Activated B cell treated with CpG ODN at 0.5 μM for 24 hours (primary cell): ENCODE data around the gene CDK2AP2. TPM values are rescaled to one million over a fixed set of nuclear protein-coding genes. Genes with fewer than 3 reads are reported as not detected.

Source experiments
- ATAC-seq: fragments of 200-7000 bp; cut with Tn5 transposase; one replicate; pipeline ENCODE4 v1.10.0; 2021; ENCODE audit warnings: low read depth, mild to moderate bottlenecking, moderate library complexity
- CTCF ChIA-PET: fragments of 350-600 bp; sonication (Branson Sonifier 250); formaldehyde crosslinking; loops from one replicate; lab custom pipeline; 2021; ENCODE audit warnings: antibody characterized with exemption; lab: Charles Lee
- POLR2A ChIA-PET: fragments of 350-600 bp; sonication (Branson Sonifier 250); formaldehyde crosslinking; loops from one replicate; lab custom pipeline; 2021; ENCODE audit warnings: antibody characterized with exemption; lab: Charles Lee
- DNase-seq: peaks from one replicate; pipeline ENCODE4 v3.0.0; 2022
- H3K27ac Mint-ChIP-seq: one replicate; pipeline ENCODE4 v1.8.0; 2020; ENCODE audit warnings: mixed read lengths
- H3K27me3 Mint-ChIP-seq: one replicate; pipeline ENCODE4 v1.8.0; 2021; ENCODE audit warnings: mixed read lengths
- H3K36me3 Mint-ChIP-seq: one replicate; pipeline ENCODE4 v1.8.0; 2021; ENCODE audit warnings: low read depth, mixed read lengths
- H3K4me1 Mint-ChIP-seq: one replicate; pipeline ENCODE4 v1.8.0; 2021; ENCODE audit warnings: mixed read lengths
- H3K4me3 Mint-ChIP-seq: one replicate; pipeline ENCODE4 v1.8.0; 2020; ENCODE audit warnings: mild to moderate bottlenecking, mixed read lengths
- H3K9me3 Mint-ChIP-seq: one replicate; pipeline ENCODE4 v1.8.0; 2020; ENCODE audit warnings: mixed read lengths
- CTCF ChIP-seq: fragments of 200-600 bp; IDR thresholded peaks from one replicate; pipeline ENCODE4 v1.8.0; 2022; ENCODE audit warnings: antibody characterized with exemption, mild to moderate bottlenecking
- intact Hi-C: fragments of 100-400 bp; cut with micrococcal nuclease; formaldehyde crosslinking; loops from one replicate; pipeline ENCODE4 v1.15.1; 2024
- total RNA-seq: library from RNA; stranded (reverse); gene quantifications from 2 replicates; pipeline ENCODE4 v1.2.3, GENCODE V29; 2022

The CDK2AP2 gene
- total RNA-seq, 1 donor from 2014 or later = 67.1 TPM

- intact Hi-C loops = loop anchor here (1.0 kb wide), 8 partner anchors 18 to 111 kb away; partner anchors contain the start of genes CDK2AP2, POLD4, PPP1CA and PTPRCAP
- H3K4me1 Mint-ChIP-seq = peaks cover 77% of the 10 kb centered on the region
Measured at GRCh38 chr11:67464411-67465188, 43.4 kb downstream of the CDK2AP2 start.

GRCh38 chr11:67463680-67464410 is 44.1 kb downstream of the CDK2AP2 start:
- ChIA-PET POLR2A (interaction anchor here (0.6 to 33.4 kb wide), 5 partner anchors 20 to 61 kb away, joined by 3 to 1417 read pairs (median 30); partner anchors contain the start of genes AIP, CORO1B, PPP1CA and PTPRCAP), CTCF (interaction anchor here (1.0 kb wide), 1 partner anchor 27 kb away, joined by 3 read pairs; the partner anchor contains the start of gene PTPRCAP)
- peaks cover 80% of the 10 kb centered on the region for H3K4me1 Mint-ChIP-seq
- H3K9me3 Mint-ChIP-seq = no peaks in the 10 kb centered on the region
- intact Hi-C loops = loop anchor here (1.0 kb wide), 8 partner anchors 18 to 111 kb away; partner anchors contain the start of genes CDK2AP2, POLD4, PPP1CA and PTPRCAP
- ATAC-seq = no peak
- H3K36me3 Mint-ChIP-seq = peaks cover 11% of the 10 kb centered on the region
- peak overlapping the region; percentile 94 for H3K27ac Mint-ChIP-seq
- TF ChIP-seq CTCF = no peak
- H3K27me3 Mint-ChIP-seq = no peaks in the 10 kb centered on the region
- H3K4me3 Mint-ChIP-seq = peak overlapping the region; percentile 88
- DNase-seq = no peak

More at GRCh38 chr11:67464411-67465188, 43.4 kb downstream of the CDK2AP2 start:
- H3K36me3 Mint-ChIP-seq = peaks cover 11% of the 10 kb centered on the region
- TF ChIP-seq CTCF = no peak
- peak; percentile 71 for ATAC-seq
- H3K27me3 Mint-ChIP-seq = no peaks in the 10 kb centered on the region
- peak overlapping the region; percentile 88 for H3K4me3 Mint-ChIP-seq
- ChIA-PET POLR2A (interaction anchor here (0.7 to 33.4 kb wide), 19 partner anchors 15 to 225 kb away, joined by 3 to 1417 read pairs (median 4); partner anchors contain the start of genes AIP, CLCF1, CORO1B and POLD4), CTCF (interaction anchor here (0.7 to 1.7 kb wide), 3 partner anchors 27 to 63 kb away, joined by 3 to 6 read pairs (median 3); partner anchors contain the start of genes PPP1CA and PTPRCAP)
- H3K27ac Mint-ChIP-seq = peak overlapping the region; percentile 94
- peak; percentile 83 for DNase-seq
- H3K9me3 Mint-ChIP-seq = no peaks in the 10 kb centered on the region

GRCh38 chr11:67463186-67463585 is 44.8 kb downstream of the CDK2AP2 start:
- no peaks in the 10 kb centered on the region for H3K9me3 Mint-ChIP-seq
- POLR2A ChIA-PET = interaction anchor here (0.6 to 33.4 kb wide), 5 partner anchors 20 to 70 kb away, joined by 4 to 1417 read pairs (median 30); partner anchors contain the start of genes AIP, CORO1B, PPP1CA and PTPRCAP
- intact Hi-C loops = no loop called here
- CTCF ChIA-PET = interaction anchor here (1.0 kb wide), 1 partner anchor 26 kb away, joined by 3 read pairs; the partner anchor contains the start of gene PTPRCAP
- H3K36me3 Mint-ChIP-seq = peaks cover 8% of the 10 kb centered on the region
- no peak overlapping the region for H3K4me3 Mint-ChIP-seq
- TF ChIP-seq CTCF = no peak
- DNase-seq (no peak), ATAC-seq (no peak)
- peaks cover 83% of the 10 kb centered on the region for H3K4me1 Mint-ChIP-seq
- H3K27ac Mint-ChIP-seq = peak overlapping the region; percentile 94
- H3K27me3 Mint-ChIP-seq = no peaks in the 10 kb centered on the region

GRCh38 chr11:67458266-67458665 is 49.7 kb downstream of the CDK2AP2 start:
- ChIA-PET POLR2A (interaction anchor here (0.5 to 33.4 kb wide), 7 partner anchors 11 to 116 kb away, joined by 3 to 1417 read pairs (median 15); partner anchors contain the start of genes CORO1B, PPP1CA, PTPRCAP and RPS6KB2), CTCF (interaction anchor here (1.5 kb wide), 1 partner anchor 21 kb away, joined by 3 read pairs; the partner anchor contains the start of gene PTPRCAP)
- peaks cover 57% of the 10 kb centered on the region for H3K4me1 Mint-ChIP-seq

More at GRCh38 chr11:67458266-67458665, 49.7 kb downstream of the CDK2AP2 start:
- TF ChIP-seq CTCF = no peak
- H3K9me3 Mint-ChIP-seq = no peaks in the 10 kb centered on the region
- H3K27ac Mint-ChIP-seq = peak overlapping the region; percentile 98
- no peaks in the 10 kb centered on the region for H3K36me3 Mint-ChIP-seq
- H3K4me3 Mint-ChIP-seq = no peak overlapping the region
- no peak for ATAC-seq
- no peak for DNase-seq
- intact Hi-C loops = no loop called here
- no peaks in the 10 kb centered on the region for H3K27me3 Mint-ChIP-seq
